GM18909 (cell line): ENCODE results near the gene ZBTB34.

Experiments
- ATAC-seq: cut with Tn5 transposase; IDR thresholded peaks from one replicate; pipeline ENCODE4 v1.9.1; 2021; ENCODE audit warnings: mild to moderate bottlenecking; ENCODE audit not compliant: unreplicated experiment, poor library complexity

The ZBTB34 gene

DNA sequence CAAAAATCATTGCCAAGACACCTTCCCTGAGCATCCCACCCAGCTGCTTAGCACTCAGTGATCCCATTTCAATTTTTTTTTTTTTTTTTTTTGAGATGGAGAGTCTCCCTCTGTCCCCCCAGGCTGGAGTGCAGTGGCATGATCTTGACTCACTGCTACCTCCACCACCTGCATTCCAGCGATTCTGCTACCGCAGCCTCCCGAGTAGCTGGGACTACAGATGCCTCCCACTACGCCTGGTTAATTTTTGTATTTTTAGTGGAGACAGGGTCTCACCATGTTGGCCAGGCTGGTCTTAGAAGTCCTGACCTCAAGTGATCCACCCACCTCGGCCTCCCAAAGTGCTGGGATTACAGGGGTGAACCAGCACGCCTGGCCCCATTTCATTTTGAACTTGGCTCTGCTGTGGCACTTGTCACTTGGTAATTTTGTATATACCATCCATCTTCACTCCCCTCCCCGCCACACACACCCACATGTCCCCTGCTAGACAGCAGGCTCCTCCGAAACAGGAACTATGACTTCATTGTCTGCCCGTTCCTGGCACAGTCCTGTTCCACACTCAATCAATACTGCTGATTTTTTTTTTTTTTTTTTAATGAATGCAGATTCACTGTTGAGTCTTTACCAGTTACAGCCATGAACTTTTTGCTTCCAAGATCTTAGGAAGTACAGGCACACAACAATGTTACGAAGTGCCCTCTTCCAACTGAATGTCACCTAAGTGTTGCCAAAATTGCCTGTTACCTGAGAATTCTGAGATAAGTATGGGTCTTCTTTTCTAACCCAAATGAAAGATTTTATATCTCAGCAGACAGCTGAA lies 17.3 kb upstream of the ZBTB34 start:
- no peak for ATAC-seq

DNA sequence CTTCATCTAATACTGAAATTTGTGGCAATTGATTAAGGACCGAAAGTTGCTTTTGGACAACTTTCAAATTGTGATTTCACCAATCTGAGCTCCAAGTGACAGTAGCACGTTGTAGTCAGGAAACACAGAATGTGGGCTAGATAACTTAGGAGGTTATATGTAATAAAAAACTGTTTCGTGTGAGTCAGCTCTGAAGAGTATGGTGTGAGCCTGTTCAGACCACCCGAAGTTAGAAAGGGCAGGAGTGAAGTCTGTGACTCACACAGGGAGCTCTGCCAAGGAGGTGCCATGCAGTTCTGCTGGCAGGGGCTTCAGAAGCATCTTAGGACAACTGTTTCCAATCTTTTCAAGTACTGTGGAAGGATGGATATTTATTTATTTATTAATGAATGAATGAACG lies 16.4 kb upstream of the ZBTB34 start:
- no peak for ATAC-seq

- ATAC-seq = no peak
These were observed 13.4 kb upstream of the ZBTB34 start for GRCh38 chr9:126847051-126847450.

DNA sequence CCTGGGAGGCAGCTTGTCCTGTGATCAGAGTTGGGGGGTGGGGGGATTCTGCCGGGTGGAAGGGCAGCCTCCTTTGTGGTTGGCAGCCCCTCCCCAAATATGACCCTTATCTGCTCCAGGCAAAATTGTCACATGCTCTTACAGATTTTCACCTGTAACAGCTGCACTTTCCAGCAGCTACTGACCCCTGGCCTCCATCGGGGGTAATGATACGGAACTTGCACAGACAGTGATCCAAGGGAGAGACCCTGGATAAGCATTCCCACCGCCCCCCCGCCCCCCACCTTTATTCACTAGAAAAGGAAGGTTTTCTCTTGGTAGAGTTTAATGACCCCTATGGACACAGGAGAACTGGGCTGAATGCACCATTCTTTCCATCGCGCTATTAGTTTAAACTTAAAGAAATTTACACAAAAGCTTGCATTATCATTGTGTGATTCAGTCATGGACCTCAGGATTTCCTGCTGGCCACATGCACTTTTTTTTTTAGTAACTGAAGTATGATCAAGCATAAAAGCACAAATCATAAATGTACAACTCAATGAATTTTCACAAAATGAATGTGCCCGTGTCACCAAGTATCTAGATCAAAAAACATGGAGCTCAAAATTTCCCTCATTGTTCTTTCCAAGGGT lies 10.7 kb upstream of the ZBTB34 start:
- ATAC-seq = no peak

GRCh38 chr9:126851286-126851880 lies 9.1 kb upstream of the ZBTB34 start:
- no peak for ATAC-seq

- no peak for ATAC-seq
These were observed 8.3 kb upstream of the ZBTB34 start for GRCh38 chr9:126852086-126852688.

GRCh38 chr9:126853667-126854066 lies 6.8 kb upstream of the ZBTB34 start:
- no peak for ATAC-seq

DNA sequence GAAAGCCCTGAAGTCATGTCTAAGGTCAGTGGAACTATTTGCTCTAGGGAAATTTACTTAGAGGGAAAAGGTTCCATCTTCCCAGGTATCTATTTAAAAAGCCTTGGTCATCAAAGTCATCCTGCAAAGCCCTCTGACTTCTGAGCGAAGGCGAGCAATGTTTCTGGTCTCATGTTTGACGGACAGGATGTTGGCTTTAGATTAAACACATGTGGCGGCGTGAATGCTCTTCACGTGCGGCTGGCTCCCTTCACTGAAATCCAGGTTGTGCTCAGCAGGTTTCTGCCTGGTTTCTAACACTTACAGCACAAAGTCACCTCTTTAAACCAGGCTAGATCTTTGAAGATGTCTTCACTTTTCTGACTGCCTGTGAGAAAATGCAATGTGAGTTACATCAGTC lies 5.7 kb upstream of the ZBTB34 start:
- ATAC-seq = no peak

- no peak for ATAC-seq
These were observed 4.0 kb upstream of the ZBTB34 start for GRCh38 chr9:126856326-126856877.

DNA sequence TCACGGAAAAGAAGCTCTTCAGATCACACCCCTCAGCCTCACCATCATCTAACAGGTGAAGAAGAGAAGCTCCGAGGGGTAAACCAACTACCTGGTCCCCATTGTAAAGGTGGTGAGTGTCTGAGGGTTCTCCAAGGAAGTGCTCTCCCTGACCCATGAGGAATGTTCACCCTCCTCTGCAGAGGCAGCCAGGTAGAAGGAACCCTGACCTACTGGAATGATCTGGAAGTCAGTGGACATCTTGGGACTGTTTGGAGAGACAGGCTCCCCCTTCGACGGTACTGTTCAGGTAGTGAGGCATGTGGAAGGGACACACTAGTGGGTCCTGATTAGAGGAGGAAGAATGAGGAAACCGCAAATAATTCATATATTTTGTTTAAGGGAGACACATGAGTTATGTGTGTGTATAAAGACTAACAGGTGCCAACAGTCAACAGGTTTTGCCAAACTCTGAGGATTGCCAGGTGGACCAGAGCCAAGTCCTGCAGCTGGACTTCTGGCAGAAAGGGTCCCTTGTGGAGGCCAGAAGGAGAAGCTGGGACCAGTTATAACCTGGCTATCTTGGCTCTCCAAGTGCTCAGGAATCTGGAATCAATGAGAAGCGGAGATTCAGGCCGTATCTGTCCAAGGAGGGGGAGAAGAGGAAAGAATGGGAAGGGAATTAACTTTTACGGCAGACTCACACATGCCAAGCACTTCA lies 3.0 kb upstream of the ZBTB34 start:
- no peak for ATAC-seq

- no peak for ATAC-seq
These were observed 1.3 kb upstream of the ZBTB34 start for GRCh38 chr9:126859111-126859510.

DNA sequence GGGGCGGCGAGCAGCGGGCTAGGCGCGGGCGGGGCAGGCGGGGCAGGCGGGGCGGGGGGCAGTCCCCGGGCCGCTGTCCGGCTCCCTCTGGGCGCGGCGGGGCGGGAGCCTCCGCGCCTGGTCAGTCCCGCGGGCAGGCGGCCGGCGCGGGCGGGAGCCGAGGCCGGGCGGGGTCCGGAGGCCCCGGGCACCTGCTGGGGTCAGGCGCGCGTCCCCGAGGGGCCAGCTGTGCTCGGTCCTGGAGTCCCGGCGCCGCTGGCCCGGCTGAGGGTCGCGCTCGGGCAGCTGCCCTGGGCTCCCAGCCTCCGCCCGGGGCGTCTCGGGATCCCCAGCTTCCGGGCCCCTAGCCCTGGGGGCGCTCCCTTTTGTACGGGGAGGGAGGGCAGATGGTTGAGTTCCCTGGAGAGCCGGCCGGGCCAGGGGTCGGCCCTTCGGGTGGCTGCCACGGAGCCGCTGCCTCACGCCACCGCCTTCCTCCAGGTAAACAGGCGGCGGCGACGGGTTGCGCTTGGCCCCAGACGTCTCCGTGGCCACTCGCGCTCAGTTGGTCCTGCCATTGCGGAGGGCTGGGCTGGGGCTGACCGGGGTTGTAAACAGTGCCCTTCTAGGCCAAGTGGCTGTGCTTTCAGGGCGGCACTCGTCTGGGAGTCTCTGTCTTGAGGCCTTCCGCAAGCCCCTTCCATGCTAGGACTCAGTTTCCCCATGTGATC lies 473 bp downstream of the ZBTB34 start:
- ATAC-seq = peak; percentile 33

DNA sequence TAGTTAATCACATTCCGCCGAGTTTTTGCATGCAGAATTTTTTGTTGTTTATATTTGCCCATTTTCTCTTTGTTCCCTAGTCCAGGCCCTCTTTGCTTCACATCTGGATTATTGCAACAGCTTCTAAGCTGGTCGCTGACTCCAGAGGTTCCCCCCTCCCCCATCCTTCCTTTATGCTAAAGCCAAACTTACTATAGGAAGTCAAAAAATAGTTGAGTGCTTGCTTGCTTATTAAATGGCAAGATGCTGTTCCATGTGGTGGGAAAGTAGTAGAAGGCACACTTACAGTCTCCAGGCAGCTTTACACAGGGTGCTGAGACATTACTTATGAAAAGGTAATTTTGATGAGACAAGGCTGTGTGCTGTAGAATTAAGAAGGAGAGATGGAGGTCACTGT lies 1.3 kb downstream of the ZBTB34 start:
- no peak for ATAC-seq

DNA sequence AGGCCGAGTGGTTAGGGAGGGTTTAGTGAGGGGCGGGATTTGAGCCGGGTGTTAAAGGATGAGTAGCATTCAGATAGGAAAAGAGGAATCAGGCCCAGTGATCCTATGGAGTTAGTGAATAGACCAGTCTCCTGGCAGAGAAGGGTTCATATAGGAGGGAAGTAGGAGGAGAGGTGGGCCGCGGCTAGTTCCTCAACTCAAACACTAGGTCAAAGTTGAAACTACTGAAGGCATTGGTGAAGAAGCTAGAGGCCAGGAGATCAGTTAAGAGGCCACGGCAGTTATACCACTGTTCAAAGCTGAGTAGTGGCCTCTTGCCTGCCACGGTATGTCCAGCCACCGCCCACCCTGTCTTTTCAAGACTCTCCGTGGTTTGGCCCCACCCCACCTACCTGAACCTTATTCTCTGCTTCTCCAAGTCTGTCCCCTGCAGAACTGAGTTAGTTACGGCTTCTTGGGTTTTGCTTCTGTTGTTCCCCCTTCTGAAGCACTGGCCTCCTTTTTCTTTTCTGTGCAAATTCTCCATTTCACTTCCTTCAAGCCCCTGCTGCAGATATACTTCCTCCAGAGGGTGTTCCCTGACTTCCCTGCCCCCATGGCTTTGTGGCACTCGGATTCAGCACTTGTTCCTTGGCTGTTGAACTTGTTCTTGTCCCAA lies 1.8 kb downstream of the ZBTB34 start:
- no peak for ATAC-seq

DNA sequence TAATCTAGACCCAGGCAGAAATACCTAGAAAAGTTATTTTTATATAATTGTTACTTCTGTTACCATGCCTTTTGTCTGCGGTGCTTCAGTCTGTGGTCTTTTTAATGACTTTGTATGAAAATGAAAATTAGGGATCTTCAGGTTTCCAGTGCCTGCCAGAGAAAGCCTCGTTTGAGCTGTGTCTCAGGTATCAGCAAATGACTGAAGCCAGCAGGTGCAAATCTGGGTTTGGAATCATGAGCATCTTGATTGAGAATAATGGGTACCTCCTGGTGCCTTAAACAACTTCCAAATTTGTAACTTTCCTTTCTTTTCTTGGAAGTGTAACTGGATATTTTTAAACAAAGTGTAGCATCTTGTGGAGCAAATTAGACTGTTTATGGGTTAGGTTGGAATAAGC lies 4.3 kb downstream of the ZBTB34 start:
- no peak for ATAC-seq

- no peak for ATAC-seq
These were observed 8.9 kb downstream of the ZBTB34 start for GRCh38 chr9:126869368-126869767.

- no peak for ATAC-seq
These were observed 12.1 kb downstream of the ZBTB34 start for GRCh38 chr9:126872516-126872915.

DNA sequence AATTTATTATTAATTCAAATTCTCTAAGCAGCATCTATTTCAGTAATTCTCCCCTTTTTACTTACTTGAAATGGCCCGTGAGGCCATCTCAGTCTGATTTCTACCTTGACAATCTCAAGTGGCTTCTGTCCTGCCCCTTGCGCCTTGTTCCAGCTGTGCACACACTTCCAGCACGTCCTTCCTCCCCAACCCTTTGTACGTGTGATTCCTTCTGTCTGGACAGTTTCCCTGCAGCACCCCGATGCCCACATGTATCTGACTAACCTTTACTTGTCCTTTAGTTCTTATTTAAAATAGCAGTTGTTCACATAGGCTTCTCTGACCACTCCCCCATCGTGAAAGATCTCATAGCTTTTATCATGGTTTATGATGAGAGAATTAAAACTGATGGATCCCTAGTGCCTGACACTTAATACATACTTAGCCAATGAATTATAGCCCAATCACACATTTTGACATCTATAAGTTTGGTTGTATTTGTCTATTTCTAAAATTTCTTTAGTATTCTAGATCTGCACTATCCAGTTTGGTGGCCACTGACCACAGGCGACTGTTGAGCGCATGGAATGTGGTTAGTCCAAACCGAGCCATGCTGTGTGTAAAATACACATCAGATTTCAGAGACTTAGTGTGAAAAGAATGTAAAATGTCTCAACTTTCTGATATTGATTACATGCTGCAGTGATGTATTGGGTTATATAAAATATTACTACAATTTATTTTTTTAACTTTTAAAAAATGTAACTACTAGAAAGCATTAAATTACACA lies 14.3 kb downstream of the ZBTB34 start:
- ATAC-seq = no peak
